ENCODE data around the gene ZNF687. TPM values are rescaled to one million over a fixed set of nuclear protein-coding genes. Genes with fewer than 3 reads are reported as not detected.

Gene ZNF687
- total RNA-seq, 1 experiment from 2014 or later: 56.8 TPM

- TF ChIP-seq, protein P1, sequence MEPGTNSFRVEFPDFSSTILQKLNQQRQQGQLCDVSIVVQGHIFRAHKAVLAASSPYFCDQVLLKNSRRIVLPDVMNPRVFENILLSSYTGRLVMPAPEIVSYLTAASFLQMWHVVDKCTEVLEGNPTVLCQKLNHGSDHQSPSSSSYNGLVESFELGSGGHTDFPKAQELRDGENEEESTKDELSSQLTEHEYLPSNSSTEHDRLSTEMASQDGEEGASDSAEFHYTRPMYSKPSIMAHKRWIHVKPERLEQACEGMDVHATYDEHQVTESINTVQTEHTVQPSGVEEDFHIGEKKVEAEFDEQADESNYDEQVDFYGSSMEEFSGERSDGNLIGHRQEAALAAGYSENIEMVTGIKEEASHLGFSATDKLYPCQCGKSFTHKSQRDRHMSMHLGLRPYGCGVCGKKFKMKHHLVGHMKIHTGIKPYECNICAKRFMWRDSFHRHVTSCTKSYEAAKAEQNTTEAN (CRISPR knock-in tag; IDR thresholded peaks at IDR 0.05): no peak
- TF ChIP-seq, protein P2, sequence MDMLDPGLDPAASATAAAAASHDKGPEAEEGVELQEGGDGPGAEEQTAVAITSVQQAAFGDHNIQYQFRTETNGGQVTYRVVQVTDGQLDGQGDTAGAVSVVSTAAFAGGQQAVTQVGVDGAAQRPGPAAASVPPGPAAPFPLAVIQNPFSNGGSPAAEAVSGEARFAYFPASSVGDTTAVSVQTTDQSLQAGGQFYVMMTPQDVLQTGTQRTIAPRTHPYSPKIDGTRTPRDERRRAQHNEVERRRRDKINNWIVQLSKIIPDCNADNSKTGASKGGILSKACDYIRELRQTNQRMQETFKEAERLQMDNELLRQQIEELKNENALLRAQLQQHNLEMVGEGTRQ (CRISPR knock-in tag; IDR thresholded peaks at IDR 0.05): no peak
- TF ChIP-seq SP1 (CRISPR knock-in tag; conservative IDR thresholded peaks at IDR 0.05) (no peak), SMAD4 (CRISPR knock-in tag; IDR thresholded peaks at IDR 0.05) (no peak), CTCF (IDR thresholded peaks at IDR 0.05) (no peak), FOXK1 (CRISPR knock-in tag; IDR thresholded peaks at IDR 0.05) (no peak), KAT7 (CRISPR knock-in tag; IDR thresholded peaks at IDR 0.05; ENCODE audit: borderline replicate concordance) (no peak)
- TF ChIP-seq, protein P3, sequence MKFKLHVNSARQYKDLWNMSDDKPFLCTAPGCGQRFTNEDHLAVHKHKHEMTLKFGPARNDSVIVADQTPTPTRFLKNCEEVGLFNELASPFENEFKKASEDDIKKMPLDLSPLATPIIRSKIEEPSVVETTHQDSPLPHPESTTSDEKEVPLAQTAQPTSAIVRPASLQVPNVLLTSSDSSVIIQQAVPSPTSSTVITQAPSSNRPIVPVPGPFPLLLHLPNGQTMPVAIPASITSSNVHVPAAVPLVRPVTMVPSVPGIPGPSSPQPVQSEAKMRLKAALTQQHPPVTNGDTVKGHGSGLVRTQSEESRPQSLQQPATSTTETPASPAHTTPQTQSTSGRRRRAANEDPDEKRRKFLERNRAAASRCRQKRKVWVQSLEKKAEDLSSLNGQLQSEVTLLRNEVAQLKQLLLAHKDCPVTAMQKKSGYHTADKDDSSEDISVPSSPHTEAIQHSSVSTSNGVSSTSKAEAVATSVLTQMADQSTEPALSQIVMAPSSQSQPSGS (CRISPR knock-in tag; IDR thresholded peaks at IDR 0.05; ENCODE audit: borderline replicate concordance, low read depth): no peak
- TF ChIP-seq, protein P4, sequence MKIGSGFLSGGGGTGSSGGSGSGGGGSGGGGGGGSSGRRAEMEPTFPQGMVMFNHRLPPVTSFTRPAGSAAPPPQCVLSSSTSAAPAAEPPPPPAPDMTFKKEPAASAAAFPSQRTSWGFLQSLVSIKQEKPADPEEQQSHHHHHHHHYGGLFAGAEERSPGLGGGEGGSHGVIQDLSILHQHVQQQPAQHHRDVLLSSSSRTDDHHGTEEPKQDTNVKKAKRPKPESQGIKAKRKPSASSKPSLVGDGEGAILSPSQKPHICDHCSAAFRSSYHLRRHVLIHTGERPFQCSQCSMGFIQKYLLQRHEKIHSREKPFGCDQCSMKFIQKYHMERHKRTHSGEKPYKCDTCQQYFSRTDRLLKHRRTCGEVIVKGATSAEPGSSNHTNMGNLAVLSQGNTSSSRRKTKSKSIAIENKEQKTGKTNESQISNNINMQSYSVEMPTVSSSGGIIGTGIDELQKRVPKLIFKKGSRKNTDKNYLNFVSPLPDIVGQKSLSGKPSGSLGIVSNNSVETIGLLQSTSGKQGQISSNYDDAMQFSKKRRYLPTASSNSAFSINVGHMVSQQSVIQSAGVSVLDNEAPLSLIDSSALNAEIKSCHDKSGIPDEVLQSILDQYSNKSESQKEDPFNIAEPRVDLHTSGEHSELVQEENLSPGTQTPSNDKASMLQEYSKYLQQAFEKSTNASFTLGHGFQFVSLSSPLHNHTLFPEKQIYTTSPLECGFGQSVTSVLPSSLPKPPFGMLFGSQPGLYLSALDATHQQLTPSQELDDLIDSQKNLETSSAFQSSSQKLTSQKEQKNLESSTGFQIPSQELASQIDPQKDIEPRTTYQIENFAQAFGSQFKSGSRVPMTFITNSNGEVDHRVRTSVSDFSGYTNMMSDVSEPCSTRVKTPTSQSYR (CRISPR knock-in tag; IDR thresholded peaks at IDR 0.05): no peak
- TF ChIP-seq, protein P5, sequence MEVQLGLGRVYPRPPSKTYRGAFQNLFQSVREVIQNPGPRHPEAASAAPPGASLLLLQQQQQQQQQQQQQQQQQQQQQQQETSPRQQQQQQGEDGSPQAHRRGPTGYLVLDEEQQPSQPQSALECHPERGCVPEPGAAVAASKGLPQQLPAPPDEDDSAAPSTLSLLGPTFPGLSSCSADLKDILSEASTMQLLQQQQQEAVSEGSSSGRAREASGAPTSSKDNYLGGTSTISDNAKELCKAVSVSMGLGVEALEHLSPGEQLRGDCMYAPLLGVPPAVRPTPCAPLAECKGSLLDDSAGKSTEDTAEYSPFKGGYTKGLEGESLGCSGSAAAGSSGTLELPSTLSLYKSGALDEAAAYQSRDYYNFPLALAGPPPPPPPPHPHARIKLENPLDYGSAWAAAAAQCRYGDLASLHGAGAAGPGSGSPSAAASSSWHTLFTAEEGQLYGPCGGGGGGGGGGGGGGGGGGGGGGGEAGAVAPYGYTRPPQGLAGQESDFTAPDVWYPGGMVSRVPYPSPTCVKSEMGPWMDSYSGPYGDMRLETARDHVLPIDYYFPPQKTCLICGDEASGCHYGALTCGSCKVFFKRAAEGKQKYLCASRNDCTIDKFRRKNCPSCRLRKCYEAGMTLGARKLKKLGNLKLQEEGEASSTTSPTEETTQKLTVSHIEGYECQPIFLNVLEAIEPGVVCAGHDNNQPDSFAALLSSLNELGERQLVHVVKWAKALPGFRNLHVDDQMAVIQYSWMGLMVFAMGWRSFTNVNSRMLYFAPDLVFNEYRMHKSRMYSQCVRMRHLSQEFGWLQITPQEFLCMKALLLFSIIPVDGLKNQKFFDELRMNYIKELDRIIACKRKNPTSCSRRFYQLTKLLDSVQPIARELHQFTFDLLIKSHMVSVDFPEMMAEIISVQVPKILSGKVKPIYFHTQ (CRISPR knock-in tag; IDR thresholded peaks at IDR 0.05): no peak
Observed at GRCh38 chr1:151293093-151293492, 11.0 kb downstream of the ZNF687 start (continued).

DNA sequence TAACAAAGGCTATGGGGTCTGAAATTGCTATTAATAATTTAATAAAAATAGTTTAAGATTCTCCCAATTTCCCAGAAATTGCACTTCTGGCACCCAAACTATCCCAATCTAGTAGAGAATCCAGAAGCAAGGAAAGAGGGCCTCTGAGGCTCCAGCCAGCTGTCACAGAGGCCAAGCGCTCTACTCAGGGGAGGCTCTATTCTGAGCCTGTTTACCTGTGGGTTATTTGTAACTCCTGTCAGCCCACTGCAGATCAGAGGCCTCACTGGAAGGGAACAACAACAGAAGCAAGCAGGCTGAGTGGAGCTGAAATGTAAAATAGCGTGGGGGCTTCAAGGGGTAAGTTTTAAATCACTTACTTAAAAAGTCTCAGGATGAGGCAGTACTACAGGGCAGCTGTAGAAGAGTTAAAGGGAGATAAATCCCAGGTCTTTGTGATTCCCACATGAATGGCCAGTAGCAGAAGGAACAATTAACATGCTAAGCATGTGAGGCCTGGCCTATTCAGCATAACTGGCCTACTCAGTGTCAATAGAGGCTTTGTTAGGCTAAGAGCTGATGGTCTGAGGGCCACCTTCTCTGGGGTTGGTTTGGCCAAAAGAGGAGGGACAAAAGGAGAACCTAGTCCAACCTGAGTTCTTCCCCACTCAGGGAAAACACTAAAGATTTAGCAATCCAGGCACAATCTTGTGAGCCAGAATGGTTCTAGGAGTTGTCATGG lies 12.8 kb downstream of the ZNF687 start:
- Mint-ChIP-seq H3K4me3 (0 out of 2 replicates have a peak overlapping the region, but pooled peaks have one; percentile 17), H3K4me1 (peaks cover 30% of the 10 kb centered on the region), H3K27me3 (ENCODE audit: low read depth) (no peaks in the 10 kb centered on the region), H3K36me3 (peaks cover 51% of the 10 kb centered on the region), H3K9me3 (no peaks in the 10 kb centered on the region), H3K27ac (peak overlapping the region; percentile 96)
- ATAC-seq (peak; percentile 80), DNase-seq (ENCODE audit: low spot score) (no peak)
- POLR2A ChIA-PET: interaction anchor here (0.7 to 2.7 kb wide), 6 partner anchors 12 to 299 kb away, joined by 3 to 16 read pairs (median 4); partner anchors contain the start of genes PI4KB, RFX5 and ZNF687
- CTCF ChIA-PET: interaction anchor here (0.7 to 5.5 kb wide), 7 partner anchors 11 to 299 kb away, joined by 3 to 36 read pairs (median 4); partner anchors contain the start of gene PSMB4
- TF ChIP-seq SMAD3 (CRISPR knock-in tag; IDR thresholded peaks at IDR 0.05; ENCODE audit: borderline replicate concordance) (no peak), GABPB1 (CRISPR knock-in tag; IDR thresholded peaks at IDR 0.05) (no peak), SMAD4 (CRISPR knock-in tag; IDR thresholded peaks at IDR 0.05) (no peak), MYBL2 (CRISPR knock-in tag; IDR thresholded peaks at IDR 0.05) (no peak), NR2C2 (CRISPR knock-in tag; IDR thresholded peaks at IDR 0.05) (no peak), MAX (CRISPR knock-in tag; IDR thresholded peaks at IDR 0.05) (no peak), ZMAT4 (CRISPR knock-in tag; IDR thresholded peaks at IDR 0.05) (0 out of 2 replicates have a peak, but pooled peaks have one; percentile 32), TEAD1 (CRISPR knock-in tag; IDR thresholded peaks at IDR 0.05) (no peak)
- TF ChIP-seq, protein P6, sequence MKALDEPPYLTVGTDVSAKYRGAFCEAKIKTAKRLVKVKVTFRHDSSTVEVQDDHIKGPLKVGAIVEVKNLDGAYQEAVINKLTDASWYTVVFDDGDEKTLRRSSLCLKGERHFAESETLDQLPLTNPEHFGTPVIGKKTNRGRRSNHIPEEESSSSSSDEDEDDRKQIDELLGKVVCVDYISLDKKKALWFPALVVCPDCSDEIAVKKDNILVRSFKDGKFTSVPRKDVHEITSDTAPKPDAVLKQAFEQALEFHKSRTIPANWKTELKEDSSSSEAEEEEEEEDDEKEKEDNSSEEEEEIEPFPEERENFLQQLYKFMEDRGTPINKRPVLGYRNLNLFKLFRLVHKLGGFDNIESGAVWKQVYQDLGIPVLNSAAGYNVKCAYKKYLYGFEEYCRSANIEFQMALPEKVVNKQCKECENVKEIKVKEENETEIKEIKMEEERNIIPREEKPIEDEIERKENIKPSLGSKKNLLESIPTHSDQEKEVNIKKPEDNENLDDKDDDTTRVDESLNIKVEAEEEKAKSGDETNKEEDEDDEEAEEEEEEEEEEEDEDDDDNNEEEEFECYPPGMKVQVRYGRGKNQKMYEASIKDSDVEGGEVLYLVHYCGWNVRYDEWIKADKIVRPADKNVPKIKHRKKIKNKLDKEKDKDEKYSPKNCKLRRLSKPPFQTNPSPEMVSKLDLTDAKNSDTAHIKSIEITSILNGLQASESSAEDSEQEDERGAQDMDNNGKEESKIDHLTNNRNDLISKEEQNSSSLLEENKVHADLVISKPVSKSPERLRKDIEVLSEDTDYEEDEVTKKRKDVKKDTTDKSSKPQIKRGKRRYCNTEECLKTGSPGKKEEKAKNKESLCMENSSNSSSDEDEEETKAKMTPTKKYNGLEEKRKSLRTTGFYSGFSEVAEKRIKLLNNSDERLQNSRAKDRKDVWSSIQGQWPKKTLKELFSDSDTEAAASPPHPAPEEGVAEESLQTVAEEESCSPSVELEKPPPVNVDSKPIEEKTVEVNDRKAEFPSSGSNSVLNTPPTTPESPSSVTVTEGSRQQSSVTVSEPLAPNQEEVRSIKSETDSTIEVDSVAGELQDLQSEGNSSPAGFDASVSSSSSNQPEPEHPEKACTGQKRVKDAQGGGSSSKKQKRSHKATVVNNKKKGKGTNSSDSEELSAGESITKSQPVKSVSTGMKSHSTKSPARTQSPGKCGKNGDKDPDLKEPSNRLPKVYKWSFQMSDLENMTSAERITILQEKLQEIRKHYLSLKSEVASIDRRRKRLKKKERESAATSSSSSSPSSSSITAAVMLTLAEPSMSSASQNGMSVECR (CRISPR knock-in tag; IDR thresholded peaks at IDR 0.05; ENCODE audit: borderline replicate concordance): no peak
